GM12875 (cell line): ENCODE measurements around the gene SLFN12.
"Not testable (repeated sequence)": the region's sequence is repeated elsewhere in the genome, so short reads cannot be mapped to it uniquely, and the experiment has no call there.

Experiments
- H3K4me3 ChIP-seq: one replicate; pipeline ENCODE4 v1.5.1; 2011; ENCODE audit warnings: low read depth, low read length, control low read depth
- TF ChIP-seq, protein P1 (sequence below): IDR thresholded peaks from 2 replicates; pipeline ENCODE4 v1.5.1; 2011; ENCODE audit warnings: low read depth, mild to moderate bottlenecking, control low read depth, inconsistent platforms, low read length, moderate library complexity, borderline replicate concordance; ENCODE audit not compliant: insufficient read depth

Gene SLFN12

DNA sequence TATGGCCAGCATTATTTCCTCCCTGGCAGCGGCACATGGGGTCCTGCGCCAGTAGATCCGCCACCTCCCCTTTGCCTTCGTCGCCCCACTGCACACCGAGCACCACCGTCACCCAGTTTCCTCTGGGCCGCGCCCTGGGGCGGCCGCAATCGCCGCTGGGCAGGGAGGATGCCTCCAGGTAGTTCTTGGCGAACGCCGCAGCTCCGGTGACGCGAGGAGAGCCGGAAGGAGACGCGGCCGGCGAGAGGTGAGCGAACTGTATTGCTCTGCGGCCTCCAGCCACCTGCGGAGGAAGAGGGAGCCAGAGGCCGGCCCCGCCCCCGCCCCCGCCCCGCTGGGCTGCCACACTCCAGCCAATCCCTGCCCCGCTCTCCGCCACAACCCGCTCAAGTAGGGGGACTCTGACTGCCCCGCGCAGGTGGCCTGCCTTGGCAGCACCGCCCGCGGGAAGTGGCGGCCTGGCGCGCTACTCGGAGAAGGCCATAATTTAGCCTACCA, 28.1 kb upstream of the SLFN12 start:
- H3K4me3 ChIP-seq, result peak overlapping the region; percentile 36
- TF ChIP-seq, protein P1, sequence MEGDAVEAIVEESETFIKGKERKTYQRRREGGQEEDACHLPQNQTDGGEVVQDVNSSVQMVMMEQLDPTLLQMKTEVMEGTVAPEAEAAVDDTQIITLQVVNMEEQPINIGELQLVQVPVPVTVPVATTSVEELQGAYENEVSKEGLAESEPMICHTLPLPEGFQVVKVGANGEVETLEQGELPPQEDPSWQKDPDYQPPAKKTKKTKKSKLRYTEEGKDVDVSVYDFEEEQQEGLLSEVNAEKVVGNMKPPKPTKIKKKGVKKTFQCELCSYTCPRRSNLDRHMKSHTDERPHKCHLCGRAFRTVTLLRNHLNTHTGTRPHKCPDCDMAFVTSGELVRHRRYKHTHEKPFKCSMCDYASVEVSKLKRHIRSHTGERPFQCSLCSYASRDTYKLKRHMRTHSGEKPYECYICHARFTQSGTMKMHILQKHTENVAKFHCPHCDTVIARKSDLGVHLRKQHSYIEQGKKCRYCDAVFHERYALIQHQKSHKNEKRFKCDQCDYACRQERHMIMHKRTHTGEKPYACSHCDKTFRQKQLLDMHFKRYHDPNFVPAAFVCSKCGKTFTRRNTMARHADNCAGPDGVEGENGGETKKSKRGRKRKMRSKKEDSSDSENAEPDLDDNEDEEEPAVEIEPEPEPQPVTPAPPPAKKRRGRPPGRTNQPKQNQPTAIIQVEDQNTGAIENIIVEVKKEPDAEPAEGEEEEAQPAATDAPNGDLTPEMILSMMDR, result no peak

DNA sequence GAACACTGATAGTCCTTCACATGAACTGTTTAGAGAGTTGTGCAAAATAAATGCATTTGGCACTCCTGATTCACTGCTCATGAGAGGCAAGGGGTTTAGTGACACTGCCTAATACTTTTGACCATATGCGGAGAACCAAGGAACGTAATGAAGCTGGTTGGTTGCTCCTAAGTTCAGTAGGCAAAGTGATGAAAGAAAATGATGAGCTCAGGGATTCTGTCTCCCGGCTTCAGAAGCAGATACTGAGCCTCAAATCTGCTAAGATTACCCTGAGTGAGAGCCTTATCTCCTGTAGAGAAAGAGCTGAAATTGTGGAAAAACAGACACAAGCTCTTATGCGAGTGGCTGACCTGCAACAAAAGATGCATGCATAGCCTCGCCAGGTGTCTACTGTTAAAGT, 21.7 kb upstream of the SLFN12 start:
- H3K4me3 ChIP-seq, result not testable (repeated sequence)

DNA sequence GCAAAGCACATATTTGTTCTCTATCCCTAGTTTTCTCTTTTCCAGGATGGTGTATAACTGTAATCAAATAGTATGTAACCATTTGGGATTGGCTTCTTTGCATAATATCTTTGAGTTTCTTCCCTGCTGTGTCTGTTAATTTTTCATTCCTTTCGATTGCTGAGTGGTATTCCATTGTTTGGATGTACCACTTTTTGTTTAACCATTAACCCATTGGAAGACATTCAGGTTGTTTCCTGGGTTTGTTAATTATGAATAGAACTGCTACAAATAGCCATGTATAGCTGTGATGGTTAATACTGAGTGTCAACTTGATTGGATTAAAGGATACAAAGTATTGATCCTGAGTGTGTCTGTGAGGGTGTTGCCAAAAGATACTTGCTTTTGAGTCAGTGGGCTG, 20.9 kb upstream of the SLFN12 start:
- H3K4me3 ChIP-seq, result no peak overlapping the region
- TF ChIP-seq, protein P1, result no peak

DNA sequence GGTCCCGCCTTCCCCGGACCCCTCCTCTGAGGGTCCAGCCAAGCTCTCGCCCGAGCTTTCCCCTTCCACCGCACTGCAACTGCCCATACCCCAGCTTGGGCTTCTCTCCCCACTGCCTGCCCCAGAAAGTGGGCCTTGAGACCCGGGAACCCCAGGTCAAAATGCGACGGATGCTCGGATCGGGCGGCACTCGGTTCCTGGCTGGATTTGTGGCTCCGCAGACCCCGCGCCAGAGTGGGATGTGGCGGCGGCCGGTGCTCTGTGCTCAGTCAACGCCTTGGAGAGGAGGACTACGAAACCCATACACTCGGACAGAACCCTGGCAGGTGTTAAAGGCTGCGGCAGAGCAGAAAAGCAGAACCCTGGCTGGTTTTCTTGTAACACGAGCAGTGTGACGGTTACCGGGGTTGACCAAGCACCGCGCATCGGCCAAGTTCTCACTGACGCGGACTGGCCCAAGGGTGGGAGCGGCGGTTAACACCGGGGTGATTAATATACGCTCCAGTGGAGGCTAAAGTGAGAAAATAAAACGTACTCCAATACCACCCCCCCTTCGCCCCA, 17.2 kb upstream of the SLFN12 start:
- H3K4me3 ChIP-seq, result peak overlapping the region; percentile 82
- TF ChIP-seq, protein P1, result no peak

DNA sequence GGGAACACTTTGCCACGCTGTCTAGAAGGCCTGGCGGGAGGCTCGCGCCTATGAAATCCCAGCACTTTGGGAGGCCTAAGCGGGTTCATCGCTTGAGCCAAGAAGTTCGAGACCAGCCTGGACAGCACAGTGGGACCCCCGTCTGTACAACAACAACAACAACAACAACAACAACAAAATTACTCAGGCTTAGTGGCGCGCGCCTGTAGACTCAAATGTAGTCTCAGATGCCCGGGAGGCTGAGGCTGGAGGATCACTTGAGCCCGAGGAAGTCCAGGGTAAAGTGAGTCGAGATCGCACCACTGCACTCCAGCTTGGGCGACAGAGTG, 16.6 kb upstream of the SLFN12 start:
- H3K4me3 ChIP-seq, result peak overlapping the region; percentile 82
- TF ChIP-seq, protein P1, result no peak

GRCh38 chr17:35448214-35448898, 16.1 kb upstream of the SLFN12 start, which contains the start of gene SLFN13:
SLFN13 (minus strand) TSS chr17:35448766; CDS start chr17:35445680, 3,086 bp downstream.
- H3K4me3 ChIP-seq, result peak within 1 kb of the TSS; percentile 82
- TF ChIP-seq, protein P1, result no peak

- TF ChIP-seq, protein P1, result no peak
- peak overlapping the region; percentile 82 for H3K4me3 ChIP-seq
These were observed 15.2 kb upstream of the SLFN12 start for GRCh38 chr17:35447499-35447898.
